ENCODE results near the gene ANKRD39.
A peak's percentile ranks its signal among the peaks of the same experiment; 100 is the strongest.

GRCh38 chr2:96801786-96802595 is 55.8 kb downstream of the ANKRD39 start:
- TF ChIP-seq ZBED1 (IDR thresholded peaks at IDR 0.05; ENCODE audit: borderline replicate concordance) (no peak), POLR2A (IDR thresholded peaks at IDR 0.05; ENCODE audit: low read depth, low read length) (peak; percentile 50), CREM (IDR thresholded peaks at IDR 0.05; ENCODE audit: low read depth) (no peak), ELK1 (IDR thresholded peaks at IDR 0.05; ENCODE audit: low read depth, low read length) (no peak), RAD21 (IDR thresholded peaks at IDR 0.05; ENCODE audit: insufficient read depth, low read depth, low read length) (no peak), SREBF2 (IDR thresholded peaks at IDR 0.05; ENCODE audit: low read length) (no peak), GABPA (IDR thresholded peaks at IDR 0.05; ENCODE audit: low read depth) (no peak), NR2C2 (IDR thresholded peaks at IDR 0.05; ENCODE audit: borderline replicate concordance, control insufficient read depth, insufficient read length, low read depth) (no peak), BRCA1 (IDR thresholded peaks at IDR 0.05; ENCODE audit: low read depth, low read length) (no peak)
- TF ChIP-seq, protein P1, sequence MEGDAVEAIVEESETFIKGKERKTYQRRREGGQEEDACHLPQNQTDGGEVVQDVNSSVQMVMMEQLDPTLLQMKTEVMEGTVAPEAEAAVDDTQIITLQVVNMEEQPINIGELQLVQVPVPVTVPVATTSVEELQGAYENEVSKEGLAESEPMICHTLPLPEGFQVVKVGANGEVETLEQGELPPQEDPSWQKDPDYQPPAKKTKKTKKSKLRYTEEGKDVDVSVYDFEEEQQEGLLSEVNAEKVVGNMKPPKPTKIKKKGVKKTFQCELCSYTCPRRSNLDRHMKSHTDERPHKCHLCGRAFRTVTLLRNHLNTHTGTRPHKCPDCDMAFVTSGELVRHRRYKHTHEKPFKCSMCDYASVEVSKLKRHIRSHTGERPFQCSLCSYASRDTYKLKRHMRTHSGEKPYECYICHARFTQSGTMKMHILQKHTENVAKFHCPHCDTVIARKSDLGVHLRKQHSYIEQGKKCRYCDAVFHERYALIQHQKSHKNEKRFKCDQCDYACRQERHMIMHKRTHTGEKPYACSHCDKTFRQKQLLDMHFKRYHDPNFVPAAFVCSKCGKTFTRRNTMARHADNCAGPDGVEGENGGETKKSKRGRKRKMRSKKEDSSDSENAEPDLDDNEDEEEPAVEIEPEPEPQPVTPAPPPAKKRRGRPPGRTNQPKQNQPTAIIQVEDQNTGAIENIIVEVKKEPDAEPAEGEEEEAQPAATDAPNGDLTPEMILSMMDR (IDR thresholded peaks at IDR 0.05 in 2 of 3, conservative IDR thresholded peaks at IDR 0.05 in 1 of 3; ENCODE audit: control insufficient read depth in 2 of 3, extremely low read depth in 1 of 3, insufficient read depth in 1 of 3, low read depth in 3 of 3, low read length in 3 of 3), result no peak

Measured in GM12878 (cell line).